HepG2 (cell line): ENCODE results near the gene SIVA1. TPM values are rescaled to one million over a fixed set of nuclear protein-coding genes. Genes with fewer than 3 reads are reported as not detected.

ENCODE experiments used
- CEBPB ChIP-seq: IDR thresholded peaks from 2 replicates; pipeline ENCODE4 v1.6.1; 2011; ENCODE audit warnings: low read depth, low read length, improper control_type of control experiment, borderline replicate concordance
- EZH2 ChIP-seq: conservative IDR thresholded peaks from 2 replicates; pipeline ENCODE4 v1.6.1; 2012; ENCODE audit warnings: mild to moderate bottlenecking, low read depth, low read length, moderate library complexity
- RBAK ChIP-seq: sonication (generic); formaldehyde crosslinking; IDR thresholded peaks from 2 replicates; pipeline ENCODE4 v1.5.1; 2020; ENCODE audit warnings: mild to moderate bottlenecking, missing genetic modification reagents
- THAP11 ChIP-seq: IDR thresholded peaks from 2 replicates; pipeline ENCODE4 v1.6.1; 2016; ENCODE audit warnings: missing biosample characterization, missing genetic modification reagents
- YEATS4 ChIP-seq: sonication (generic); formaldehyde crosslinking; IDR thresholded peaks from 2 replicates; pipeline ENCODE4 v1.4.0; 2020; ENCODE audit warnings: missing genetic modification reagents, borderline replicate concordance
- ZFP41 ChIP-seq: sonication (generic); formaldehyde crosslinking; IDR thresholded peaks from 2 replicates; pipeline ENCODE4 v1.4.0; 2020; ENCODE audit warnings: mild to moderate bottlenecking, missing genetic modification reagents, borderline replicate concordance
- ZFP82 ChIP-seq: sonication (generic); formaldehyde crosslinking; IDR thresholded peaks from 2 replicates; pipeline ENCODE4 v1.5.1; 2020; ENCODE audit warnings: mild to moderate bottlenecking, missing genetic modification reagents, borderline replicate concordance
- ZNF34 ChIP-seq: sonication (generic); formaldehyde crosslinking; IDR thresholded peaks from 2 replicates; pipeline ENCODE4 v1.4.0; 2020; ENCODE audit warnings: mild to moderate bottlenecking, missing genetic modification reagents, borderline replicate concordance
- ZNF484 ChIP-seq: sonication (generic); formaldehyde crosslinking; IDR thresholded peaks from 2 replicates; pipeline ENCODE4 v1.5.1; 2020; ENCODE audit warnings: mild to moderate bottlenecking, low read depth, missing genetic modification reagents, borderline replicate concordance
- polyA plus RNA-seq, 8 experiments: library from polyadenylated mRNA; depleted of rRNA in 3 of 8; stranded (reverse) in 7 of 8; unstranded in 1 of 8; fragments of >200 nt; fragmentation: Illumina TruSeq in 4 of 8; extraction: Trizol in 4 of 8; gene quantifications; 2 replicates each; pipeline versions ENCODE4 v1.2.1 to v1.2.3, GENCODE V29; 2011 to 2016; ENCODE audit warnings: low read depth in 4 of 8, missing spikeins in 1 of 8, mixed read lengths in 1 of 8; ENCODE audit not compliant: insufficient read depth in 1 of 8
- total RNA-seq, 5 experiments: library from RNA; depleted of rRNA; stranded (reverse); fragments of >200 nt; fragmentation: Illumina TruSeq; extraction: Trizol; gene quantifications; 2 replicates each; pipeline ENCODE4 v1.2.3, GENCODE V29; 2016; ENCODE audit warnings: low read depth in 1 of 5
- TF ChIP-seq, protein P1 (sequence below): sonication (generic); formaldehyde crosslinking; IDR thresholded peaks from 2 replicates; pipeline ENCODE4 v1.5.1; 2020; ENCODE audit warnings: mild to moderate bottlenecking, moderate library complexity, missing genetic modification reagents
- TF ChIP-seq, protein P2 (sequence below): IDR thresholded peaks from 2 replicates; pipeline ENCODE4 v1.6.1; 2016; ENCODE audit warnings: mild to moderate bottlenecking
- TF ChIP-seq, protein P3 (sequence below): sonication (generic); formaldehyde crosslinking; IDR thresholded peaks from 2 replicates; pipeline ENCODE4 v1.5.1; 2020; ENCODE audit warnings: missing genetic modification reagents, mild to moderate bottlenecking, borderline replicate concordance
- TF ChIP-seq, protein P4 (sequence below): sonication (generic); formaldehyde crosslinking; IDR thresholded peaks from 2 replicates; pipeline ENCODE4 v1.4.0; 2020; ENCODE audit warnings: mild to moderate bottlenecking, missing genetic modification reagents, borderline replicate concordance
- TF ChIP-seq, protein P5 (sequence below): sonication (generic); formaldehyde crosslinking; IDR thresholded peaks from 2 replicates; pipeline ENCODE4 v1.5.1; 2020; ENCODE audit warnings: mild to moderate bottlenecking, missing genetic modification reagents, borderline replicate concordance
- TF ChIP-seq, protein P6 (sequence below): sonication (generic); formaldehyde crosslinking; IDR thresholded peaks from 2 replicates; pipeline ENCODE4 v1.8.1; 2023; ENCODE audit warnings: mild to moderate bottlenecking, missing genetic modification reagents

The SIVA1 gene
- total and polyA plus RNA-seq, 2 of the 13 experiments (the other 11 are each of a cell fraction or from before 2014, with no cell fraction given) = 123 to 186 TPM

DNA sequence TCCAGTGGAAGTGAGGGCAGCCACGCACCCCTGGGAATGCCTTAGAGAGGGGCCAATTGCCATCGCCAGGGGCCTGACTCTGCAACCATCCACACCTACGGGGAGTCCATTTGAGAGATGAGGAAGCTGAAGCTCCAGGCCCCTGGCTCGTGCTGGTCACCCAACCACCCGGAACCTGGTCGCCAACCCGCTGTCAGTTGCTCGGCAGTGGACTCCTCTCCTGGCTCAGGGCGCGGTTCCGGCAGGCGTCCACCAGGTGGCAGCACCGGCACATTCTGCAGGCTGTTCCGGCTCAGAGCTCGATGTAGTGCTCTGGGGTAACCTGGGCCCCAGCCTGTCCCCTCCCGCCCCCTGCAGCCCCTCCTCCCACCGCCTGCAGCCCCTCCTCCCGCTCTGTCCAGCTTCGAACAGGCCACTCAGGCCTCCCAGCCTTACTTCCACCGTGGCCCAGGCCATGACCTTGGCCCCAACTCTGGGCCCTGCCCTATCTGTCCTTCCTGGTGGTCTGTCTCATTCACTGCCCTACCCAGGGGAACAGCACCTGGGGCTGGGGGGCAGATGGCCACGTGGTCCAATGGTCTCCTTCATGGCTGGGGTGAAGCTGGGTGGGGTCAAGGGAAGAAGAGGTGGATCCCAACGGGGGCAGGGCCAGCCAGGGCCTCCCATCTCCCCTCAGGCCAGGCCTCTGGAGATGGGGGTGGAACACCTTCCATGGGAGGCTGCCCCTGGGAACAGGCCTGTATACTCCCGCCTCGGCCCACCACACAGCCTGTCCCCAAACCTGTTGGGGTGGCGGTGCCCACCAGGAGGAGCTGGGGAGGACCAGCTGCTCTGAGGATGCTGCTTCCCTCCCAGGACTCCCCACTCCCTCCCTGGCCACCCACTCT, 15.7 kb downstream of the SIVA1 start (continued):
- TF ChIP-seq, protein P1, sequence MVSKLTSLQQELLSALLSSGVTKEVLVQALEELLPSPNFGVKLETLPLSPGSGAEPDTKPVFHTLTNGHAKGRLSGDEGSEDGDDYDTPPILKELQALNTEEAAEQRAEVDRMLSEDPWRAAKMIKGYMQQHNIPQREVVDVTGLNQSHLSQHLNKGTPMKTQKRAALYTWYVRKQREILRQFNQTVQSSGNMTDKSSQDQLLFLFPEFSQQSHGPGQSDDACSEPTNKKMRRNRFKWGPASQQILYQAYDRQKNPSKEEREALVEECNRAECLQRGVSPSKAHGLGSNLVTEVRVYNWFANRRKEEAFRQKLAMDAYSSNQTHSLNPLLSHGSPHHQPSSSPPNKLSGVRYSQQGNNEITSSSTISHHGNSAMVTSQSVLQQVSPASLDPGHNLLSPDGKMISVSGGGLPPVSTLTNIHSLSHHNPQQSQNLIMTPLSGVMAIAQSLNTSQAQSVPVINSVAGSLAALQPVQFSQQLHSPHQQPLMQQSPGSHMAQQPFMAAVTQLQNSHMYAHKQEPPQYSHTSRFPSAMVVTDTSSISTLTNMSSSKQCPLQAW (CRISPR knock-in tag) = peak; percentile 77; the same call in 1 of the 2 replicates
- TF ChIP-seq ZNF34 (no peak), THAP11 (no peak), EZH2 (no peak), YEATS4 (peak; percentile 78), ZFP41 (CRISPR knock-in tag) (peak; percentile 35; the same call in 1 of the 2 replicates), RBAK (no peak), ZFP82 (CRISPR knock-in tag) (peak; percentile 39; the same call in 1 of the 2 replicates), CEBPB (no peak), ZNF484 (CRISPR knock-in tag) (no peak)
- TF ChIP-seq, protein P2, sequence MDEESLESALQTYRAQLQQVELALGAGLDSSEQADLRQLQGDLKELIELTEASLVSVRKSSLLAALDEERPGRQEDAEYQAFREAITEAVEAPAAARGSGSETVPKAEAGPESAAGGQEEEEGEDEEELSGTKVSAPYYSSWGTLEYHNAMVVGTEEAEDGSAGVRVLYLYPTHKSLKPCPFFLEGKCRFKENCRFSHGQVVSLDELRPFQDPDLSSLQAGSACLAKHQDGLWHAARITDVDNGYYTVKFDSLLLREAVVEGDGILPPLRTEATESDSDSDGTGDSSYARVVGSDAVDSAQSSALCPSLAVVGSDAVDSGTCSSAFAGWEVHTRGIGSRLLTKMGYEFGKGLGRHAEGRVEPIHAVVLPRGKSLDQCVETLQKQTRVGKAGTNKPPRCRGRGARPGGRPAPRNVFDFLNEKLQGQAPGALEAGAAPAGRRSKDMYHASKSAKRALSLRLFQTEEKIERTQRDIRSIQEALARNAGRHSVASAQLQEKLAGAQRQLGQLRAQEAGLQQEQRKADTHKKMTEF = no peak
- TF ChIP-seq, protein P3, sequence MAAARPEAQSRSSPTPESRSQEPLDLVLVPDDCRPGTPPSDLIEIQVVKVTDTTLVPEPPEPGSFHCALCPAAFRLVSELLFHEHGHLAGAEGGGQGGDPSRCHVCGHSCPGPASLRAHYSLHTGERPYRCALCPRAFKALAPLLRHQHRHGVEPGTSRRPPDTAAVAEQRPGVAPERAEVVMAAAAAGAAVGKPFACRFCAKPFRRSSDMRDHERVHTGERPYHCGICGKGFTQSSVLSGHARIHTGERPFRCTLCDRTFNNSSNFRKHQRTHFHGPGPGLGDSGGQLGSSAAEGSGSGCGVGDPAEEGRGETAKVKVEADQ (CRISPR knock-in tag) = peak; percentile 62; the same call in 1 of the 2 replicates
- TF ChIP-seq, protein P4, sequence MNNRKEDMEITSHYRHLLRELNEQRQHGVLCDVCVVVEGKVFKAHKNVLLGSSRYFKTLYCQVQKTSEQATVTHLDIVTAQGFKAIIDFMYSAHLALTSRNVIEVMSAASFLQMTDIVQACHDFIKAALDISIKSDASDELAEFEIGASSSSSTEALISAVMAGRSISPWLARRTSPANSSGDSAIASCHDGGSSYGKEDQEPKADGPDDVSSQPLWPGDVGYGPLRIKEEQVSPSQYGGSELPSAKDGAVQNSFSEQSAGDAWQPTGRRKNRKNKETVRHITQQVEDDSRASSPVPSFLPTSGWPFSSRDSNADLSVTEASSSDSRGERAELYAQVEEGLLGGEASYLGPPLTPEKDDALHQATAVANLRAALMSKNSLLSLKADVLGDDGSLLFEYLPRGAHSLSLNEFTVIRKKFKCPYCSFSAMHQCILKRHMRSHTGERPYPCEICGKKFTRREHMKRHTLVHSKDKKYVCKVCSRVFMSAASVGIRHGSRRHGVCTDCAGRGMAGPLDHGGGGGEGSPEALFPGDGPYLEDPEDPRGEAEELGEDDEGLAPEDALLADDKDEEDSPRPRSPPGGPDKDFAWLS = no peak
- TF ChIP-seq, protein P5, sequence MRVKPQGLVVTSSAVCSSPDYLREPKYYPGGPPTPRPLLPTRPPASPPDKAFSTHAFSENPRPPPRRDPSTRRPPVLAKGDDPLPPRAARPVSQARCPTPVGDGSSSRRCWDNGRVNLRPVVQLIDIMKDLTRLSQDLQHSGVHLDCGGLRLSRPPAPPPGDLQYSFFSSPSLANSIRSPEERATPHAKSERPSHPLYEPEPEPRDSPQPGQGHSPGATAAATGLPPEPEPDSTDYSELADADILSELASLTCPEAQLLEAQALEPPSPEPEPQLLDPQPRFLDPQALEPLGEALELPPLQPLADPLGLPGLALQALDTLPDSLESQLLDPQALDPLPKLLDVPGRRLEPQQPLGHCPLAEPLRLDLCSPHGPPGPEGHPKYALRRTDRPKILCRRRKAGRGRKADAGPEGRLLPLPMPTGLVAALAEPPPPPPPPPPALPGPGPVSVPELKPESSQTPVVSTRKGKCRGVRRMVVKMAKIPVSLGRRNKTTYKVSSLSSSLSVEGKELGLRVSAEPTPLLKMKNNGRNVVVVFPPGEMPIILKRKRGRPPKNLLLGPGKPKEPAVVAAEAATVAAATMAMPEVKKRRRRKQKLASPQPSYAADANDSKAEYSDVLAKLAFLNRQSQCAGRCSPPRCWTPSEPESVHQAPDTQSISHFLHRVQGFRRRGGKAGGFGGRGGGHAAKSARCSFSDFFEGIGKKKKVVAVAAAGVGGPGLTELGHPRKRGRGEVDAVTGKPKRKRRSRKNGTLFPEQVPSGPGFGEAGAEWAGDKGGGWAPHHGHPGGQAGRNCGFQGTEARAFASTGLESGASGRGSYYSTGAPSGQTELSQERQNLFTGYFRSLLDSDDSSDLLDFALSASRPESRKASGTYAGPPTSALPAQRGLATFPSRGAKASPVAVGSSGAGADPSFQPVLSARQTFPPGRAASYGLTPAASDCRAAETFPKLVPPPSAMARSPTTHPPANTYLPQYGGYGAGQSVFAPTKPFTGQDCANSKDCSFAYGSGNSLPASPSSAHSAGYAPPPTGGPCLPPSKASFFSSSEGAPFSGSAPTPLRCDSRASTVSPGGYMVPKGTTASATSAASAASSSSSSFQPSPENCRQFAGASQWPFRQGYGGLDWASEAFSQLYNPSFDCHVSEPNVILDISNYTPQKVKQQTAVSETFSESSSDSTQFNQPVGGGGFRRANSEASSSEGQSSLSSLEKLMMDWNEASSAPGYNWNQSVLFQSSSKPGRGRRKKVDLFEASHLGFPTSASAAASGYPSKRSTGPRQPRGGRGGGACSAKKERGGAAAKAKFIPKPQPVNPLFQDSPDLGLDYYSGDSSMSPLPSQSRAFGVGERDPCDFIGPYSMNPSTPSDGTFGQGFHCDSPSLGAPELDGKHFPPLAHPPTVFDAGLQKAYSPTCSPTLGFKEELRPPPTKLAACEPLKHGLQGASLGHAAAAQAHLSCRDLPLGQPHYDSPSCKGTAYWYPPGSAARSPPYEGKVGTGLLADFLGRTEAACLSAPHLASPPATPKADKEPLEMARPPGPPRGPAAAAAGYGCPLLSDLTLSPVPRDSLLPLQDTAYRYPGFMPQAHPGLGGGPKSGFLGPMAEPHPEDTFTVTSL (CRISPR knock-in tag) = peak; percentile 72; the same call in 1 of the 2 replicates
- TF ChIP-seq, protein P6, sequence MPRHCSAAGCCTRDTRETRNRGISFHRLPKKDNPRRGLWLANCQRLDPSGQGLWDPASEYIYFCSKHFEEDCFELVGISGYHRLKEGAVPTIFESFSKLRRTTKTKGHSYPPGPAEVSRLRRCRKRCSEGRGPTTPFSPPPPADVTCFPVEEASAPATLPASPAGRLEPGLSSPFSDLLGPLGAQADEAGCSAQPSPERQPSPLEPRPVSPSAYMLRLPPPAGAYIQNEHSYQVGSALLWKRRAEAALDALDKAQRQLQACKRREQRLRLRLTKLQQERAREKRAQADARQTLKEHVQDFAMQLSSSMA (CRISPR knock-in tag) = no peak
